Measurements from ENCODE around the gene TRIM63. TPM values are rescaled to one million over a fixed set of nuclear protein-coding genes. Genes with fewer than 3 reads are reported as not detected.

TRIM63 gene
- total RNA-seq, 6 donors from 2014 or later, result 0.26 to 0.61 (median 0.34) TPM; not detected in 3

GRCh38 chr1:26034504-26035202 lies 32.8 kb downstream of the TRIM63 start:
- 15 to 35% methylated on average over 6 to 15 of the region's 15 CpGs for WGBS, 2 donors
- Histone ChIP-seq H3K4me3 (peak overlapping the region; percentile 54 to 90 (median 80)), H3K27ac (peak overlapping the region in 3 of 4 donors; percentile 79 to 85 (median 84)), H3K9me3 (no peaks in the 10 kb centered on the region), H3K27me3 (peaks cover 0 to 3% (median 0%) of the 10 kb centered on the region in 4 donors), H3K4me1 (peaks cover 12 to 18% (median 13%) of the 10 kb centered on the region in 4 donors), H3K36me3 (no peaks in the 10 kb centered on the region)
- TF ChIP-seq EP300 (IDR thresholded peaks at IDR 0.05) (no peak), POLR2AphosphoS5 (IDR thresholded peaks at IDR 0.05) (no peak), POLR2A (IDR thresholded peaks at IDR 0.05) (no peak), CTCF (IDR thresholded peaks at IDR 0.05) (no peak)
- DNase-seq, result no peak
- no peak for ATAC-seq (ENCODE audit: low FRiP score in 2 of 2)

DNA sequence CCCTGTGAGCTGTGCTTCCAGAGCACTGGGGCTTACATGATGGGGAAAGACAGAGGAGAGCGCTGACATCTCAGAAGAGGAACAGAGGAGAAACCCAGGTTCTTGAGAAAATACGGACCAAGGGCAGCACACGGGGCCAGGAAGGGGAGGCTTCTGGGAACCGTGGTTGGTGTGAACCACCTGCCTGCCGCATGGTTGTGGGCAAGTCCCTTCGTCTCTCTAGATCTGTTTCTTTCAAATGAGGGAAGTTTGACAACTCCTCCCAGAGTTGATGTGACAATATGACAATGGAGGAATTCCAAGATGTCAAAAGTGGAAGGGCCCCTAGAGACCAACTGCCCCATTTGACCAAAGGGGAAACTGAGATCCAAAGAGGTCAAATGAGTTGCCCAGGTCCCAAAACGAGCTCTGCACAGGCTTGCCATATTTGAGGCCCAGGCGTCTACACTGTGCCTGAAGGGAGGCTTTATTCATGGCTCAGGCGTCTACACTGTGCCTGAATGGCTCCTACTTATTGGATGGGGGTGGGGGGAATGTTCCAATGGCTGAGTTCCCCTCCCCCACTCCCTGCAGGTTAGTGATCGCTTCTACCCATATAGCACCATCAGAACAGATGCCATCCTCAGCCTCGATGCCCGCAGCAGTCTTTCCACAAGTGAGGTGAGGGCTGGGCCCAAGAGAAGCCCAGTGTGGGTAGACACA lies 34.6 kb downstream of the TRIM63 start:
- no peak for DNase-seq
- WGBS, 2 donors, result 73 to 84% methylated on average over 12 of the region's 12 CpGs
- TF ChIP-seq CTCF (IDR thresholded peaks at IDR 0.05) (no peak), POLR2A (IDR thresholded peaks at IDR 0.05) (no peak), POLR2AphosphoS5 (IDR thresholded peaks at IDR 0.05) (no peak)
- H3K36me3 ChIP-seq, result no peaks in the 10 kb centered on the region
- H3K9me3 ChIP-seq, result no peaks in the 10 kb centered on the region
- H3K4me1 ChIP-seq, result peaks cover 12 to 18% (median 13%) of the 10 kb centered on the region in 4 donors
- ATAC-seq (ENCODE audit: low FRiP score in 2 of 2), result no peak
- peaks cover 0 to 3% (median 0%) of the 10 kb centered on the region in 4 donors for H3K27me3 ChIP-seq
- H3K27ac ChIP-seq, result no peak overlapping the region
- H3K4me3 ChIP-seq, result no peak overlapping the region

DNA sequence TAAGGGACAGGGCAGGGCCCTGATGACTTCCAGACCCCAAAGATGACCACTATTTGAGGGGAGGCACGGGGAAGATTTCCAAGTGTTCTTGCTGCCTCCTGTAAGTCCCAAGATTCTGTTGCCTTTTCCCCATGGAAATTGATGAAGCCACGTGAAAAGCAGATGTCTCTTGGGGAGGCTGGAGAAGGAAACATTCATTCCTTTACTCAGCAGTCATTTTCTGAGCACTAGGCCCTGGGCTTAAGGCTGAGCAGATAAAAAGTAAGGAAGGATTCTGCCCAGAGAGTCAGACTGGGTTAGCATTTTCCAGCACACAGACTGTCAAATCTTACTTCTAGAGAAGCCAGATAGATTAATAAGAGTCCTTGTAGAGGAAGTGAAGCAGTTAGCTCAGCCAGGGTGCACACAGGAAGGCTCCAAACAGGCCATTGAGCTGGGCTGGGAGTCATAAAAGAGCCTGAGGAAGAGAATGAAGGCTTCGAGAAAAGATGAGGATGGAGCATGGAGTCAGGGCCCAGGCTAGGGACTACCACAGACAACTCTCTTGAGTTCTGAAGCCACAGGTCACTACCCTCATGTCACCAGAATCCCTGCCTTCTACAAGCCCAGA lies 35.7 kb downstream of the TRIM63 start:
- H3K4me1 ChIP-seq, result peaks cover 12 to 15% (median 13%) of the 10 kb centered on the region in 4 donors
- peaks cover 0 to 3% (median 0%) of the 10 kb centered on the region in 4 donors for H3K27me3 ChIP-seq
- ATAC-seq (ENCODE audit: low FRiP score in 2 of 2), result no peak
- TF ChIP-seq EP300 (IDR thresholded peaks at IDR 0.05), result no peak
- no peak for TF ChIP-seq POLR2AphosphoS5 (IDR thresholded peaks at IDR 0.05)
- no peak for TF ChIP-seq POLR2A (IDR thresholded peaks at IDR 0.05)
- no peak for TF ChIP-seq CTCF (IDR thresholded peaks at IDR 0.05)
- WGBS, 2 donors, result 73 to 80% methylated on average over 2 to 3 of the region's 3 CpGs
- no peaks in the 10 kb centered on the region for H3K9me3 ChIP-seq
- no peak overlapping the region for H3K27ac ChIP-seq
- no peaks in the 10 kb centered on the region for H3K36me3 ChIP-seq
- DNase-seq, result no peak
- no peak overlapping the region for H3K4me3 ChIP-seq

DNA sequence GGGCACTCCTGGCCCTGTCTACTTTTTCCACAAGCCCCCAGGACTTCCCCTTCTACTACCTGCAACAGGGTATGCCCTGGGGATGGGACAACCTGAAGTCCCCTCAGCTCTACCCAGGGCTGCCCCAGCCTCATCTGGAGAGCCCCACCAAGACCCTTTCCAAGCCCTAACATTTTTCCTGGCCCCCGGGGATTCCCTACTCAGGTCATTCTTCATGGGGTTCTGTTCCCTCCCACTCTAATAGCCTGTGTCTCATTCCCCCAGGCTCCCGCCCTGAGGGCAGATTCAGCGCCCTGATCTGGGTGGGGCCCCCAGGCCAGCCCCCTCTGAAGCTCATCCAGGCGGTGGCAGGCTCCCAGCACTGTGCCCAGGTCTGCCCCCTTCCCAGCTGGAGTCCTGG lies 36.2 kb downstream of the TRIM63 start:
- peak in 1 of 2 donors; percentile 59 for DNase-seq
- no peak overlapping the region for H3K4me3 ChIP-seq
- ATAC-seq (ENCODE audit: low FRiP score in 2 of 2), result no peak
- 78 to 79% methylated on average over 4 of the region's 4 CpGs for WGBS, 2 donors
- peaks cover 0 to 3% (median 0%) of the 10 kb centered on the region in 4 donors for H3K27me3 ChIP-seq
- no peaks in the 10 kb centered on the region for H3K9me3 ChIP-seq
- peaks cover 8 to 10% (median 8%) of the 10 kb centered on the region in 4 donors for H3K4me1 ChIP-seq
- no peak for TF ChIP-seq EP300 (IDR thresholded peaks at IDR 0.05)
- no peak for TF ChIP-seq CTCF (IDR thresholded peaks at IDR 0.05)
- TF ChIP-seq POLR2AphosphoS5 (IDR thresholded peaks at IDR 0.05), result no peak
- TF ChIP-seq POLR2A (IDR thresholded peaks at IDR 0.05), result no peak
- H3K36me3 ChIP-seq, result no peaks in the 10 kb centered on the region
- no peak overlapping the region for H3K27ac ChIP-seq

Data from upper lobe of left lung (tissue), 6 donors.